Hepatocyte (in vitro differentiated cells): ENCODE data around the gene OR5D18. TPM values are rescaled to one million over a fixed set of nuclear protein-coding genes. Genes with fewer than 3 reads are reported as not detected.

Experiments
- DNase-seq: peaks from one replicate; pipeline ENCODE4 v3.0.0-alpha.2; 2016; ENCODE audit warnings: low spot score
- H2AFZ ChIP-seq: fragments of 200-600 bp; sonication (generic); 2 replicates; pipeline ENCODE4 v1.6.0; 2016; ENCODE audit warnings: antibody characterized with exemption, mild to moderate bottlenecking
- H3K27ac ChIP-seq: fragments of 200-600 bp; sonication (generic); 2 replicates; pipeline ENCODE4 v1.5.1; 2016; ENCODE audit warnings: mild to moderate bottlenecking
- H3K27me3 ChIP-seq: fragments of 200-600 bp; sonication (generic); 2 replicates; pipeline ENCODE4 v1.6.1; 2016
- H3K36me3 ChIP-seq: fragments of 200-600 bp; sonication (generic); replicated peaks from 2 replicates; pipeline ENCODE4 v1.5.1; 2016; ENCODE audit warnings: low read depth; ENCODE audit not compliant: insufficient read depth
- H3K4me1 ChIP-seq: fragments of 200-600 bp; sonication (generic); 2 replicates; pipeline ENCODE4 v1.5.1; 2016; ENCODE audit warnings: mild to moderate bottlenecking, moderate library complexity; ENCODE audit not compliant: insufficient read depth
- H3K4me2 ChIP-seq: fragments of 200-600 bp; sonication (generic); 2 replicates; pipeline ENCODE4 v1.6.0; 2016
- H3K4me3 ChIP-seq: fragments of 200-600 bp; sonication (generic); 2 replicates; pipeline ENCODE4 v1.5.1; 2016; ENCODE audit warnings: mild to moderate bottlenecking
- H3K79me2 ChIP-seq: fragments of 200-600 bp; sonication (generic); 2 replicates; pipeline ENCODE4 v1.6.0; 2017; ENCODE audit warnings: mild to moderate bottlenecking
- H3K9me2 ChIP-seq: fragments of 200-600 bp; sonication (generic); replicated peaks from 2 replicates; pipeline ENCODE4 v1.6.0; 2017; ENCODE audit warnings: mild to moderate bottlenecking; ENCODE audit not compliant: insufficient read depth
- H3K9me3 ChIP-seq: fragments of 200-600 bp; sonication (generic); 2 replicates; pipeline ENCODE4 v1.5.1; 2016; ENCODE audit warnings: low read depth, mild to moderate bottlenecking
- H4K20me1 ChIP-seq: fragments of 200-600 bp; sonication (generic); 2 replicates; pipeline ENCODE4 v1.6.0; 2016; ENCODE audit warnings: mild to moderate bottlenecking; ENCODE audit not compliant: insufficient read depth, poor library complexity, severe bottlenecking
- EZH2 ChIP-seq: fragments of 200-600 bp; sonication (generic); IDR thresholded peaks from 2 replicates; pipeline ENCODE4 v1.6.1; 2016; ENCODE audit warnings: antibody characterized with exemption, mild to moderate bottlenecking, borderline replicate concordance
- EZH2phosphoT487 ChIP-seq: fragments of 200-600 bp; sonication (generic); IDR thresholded peaks from one replicate; pipeline ENCODE4 v1.6.1; 2018; ENCODE audit warnings: antibody characterized with exemption, mild to moderate bottlenecking, low read depth, moderate library complexity; ENCODE audit not compliant: unreplicated experiment, severe bottlenecking
- WGBS: methylation state at CpG from one replicate; pipeline ENCODE4 v1.1.6; 2016; ENCODE audit warnings: low lambda C conversion rate; ENCODE audit errors: missing lambda C conversion rate; 5-methylcytosine and 5-hydroxymethylcytosine counted together
- polyA plus RNA-seq: library from polyadenylated mRNA; unstranded; fragments of >200 nt; fragmentation: Nextera tagmentation; extraction: Ambion mirVana; gene quantifications from 2 replicates; pipeline ENCODE4 v1.2.1, GENCODE V29; 2016
- total RNA-seq: library from RNA; depleted of rRNA; stranded (reverse); fragments of >200 nt; gene quantifications from 2 replicates; pipeline ENCODE4 v1.2.3, GENCODE V29; 2014
- TF ChIP-seq, protein P1 (sequence below): fragments of 200-600 bp; sonication (generic); IDR thresholded peaks from 2 replicates; pipeline ENCODE4 v1.5.1; 2016; ENCODE audit warnings: antibody characterized with exemption, mild to moderate bottlenecking; ENCODE audit not compliant: poor library complexity

OR5D18 gene
- total and polyA plus RNA-seq, 2 experiments from 2014 or later, result not detected

GRCh38 chr11:55795256-55795655, 24.2 kb upstream of the OR5D18 start, which contains the start of gene OR5D14:
OR5D14 (plus strand) TSS chr11:55795556; CDS start chr11:55795556, 0 bp downstream.
- Histone ChIP-seq H4K20me1 (no peaks in the 10 kb centered on the region), H2AFZ (no peak within 1 kb of the TSS), H3K9me2 (no peaks in the 10 kb centered on the region), H3K27me3 (no peaks in the 10 kb centered on the region), H3K36me3 (no peaks in the 10 kb centered on the region), H3K27ac (no peak within 1 kb of the TSS), H3K4me1 (no peaks in the 10 kb centered on the region), H3K4me3 (no peak within 1 kb of the TSS), H3K4me2 (no peak within 1 kb of the TSS), H3K79me2 (no peaks in the 10 kb centered on the region), H3K9me3 (no peaks in the 10 kb centered on the region)
- no peak for TF ChIP-seq EZH2phosphoT487
- TF ChIP-seq, protein P1, sequence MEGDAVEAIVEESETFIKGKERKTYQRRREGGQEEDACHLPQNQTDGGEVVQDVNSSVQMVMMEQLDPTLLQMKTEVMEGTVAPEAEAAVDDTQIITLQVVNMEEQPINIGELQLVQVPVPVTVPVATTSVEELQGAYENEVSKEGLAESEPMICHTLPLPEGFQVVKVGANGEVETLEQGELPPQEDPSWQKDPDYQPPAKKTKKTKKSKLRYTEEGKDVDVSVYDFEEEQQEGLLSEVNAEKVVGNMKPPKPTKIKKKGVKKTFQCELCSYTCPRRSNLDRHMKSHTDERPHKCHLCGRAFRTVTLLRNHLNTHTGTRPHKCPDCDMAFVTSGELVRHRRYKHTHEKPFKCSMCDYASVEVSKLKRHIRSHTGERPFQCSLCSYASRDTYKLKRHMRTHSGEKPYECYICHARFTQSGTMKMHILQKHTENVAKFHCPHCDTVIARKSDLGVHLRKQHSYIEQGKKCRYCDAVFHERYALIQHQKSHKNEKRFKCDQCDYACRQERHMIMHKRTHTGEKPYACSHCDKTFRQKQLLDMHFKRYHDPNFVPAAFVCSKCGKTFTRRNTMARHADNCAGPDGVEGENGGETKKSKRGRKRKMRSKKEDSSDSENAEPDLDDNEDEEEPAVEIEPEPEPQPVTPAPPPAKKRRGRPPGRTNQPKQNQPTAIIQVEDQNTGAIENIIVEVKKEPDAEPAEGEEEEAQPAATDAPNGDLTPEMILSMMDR, result no peak
- TF ChIP-seq EZH2, result no peak
- DNase-seq, result no peak

GRCh38 chr11:55806248-55806647, 13.2 kb upstream of the OR5D18 start:
- no peak for TF ChIP-seq EZH2
- Histone ChIP-seq H3K79me2 (no peaks in the 10 kb centered on the region), H3K9me2 (no peaks in the 10 kb centered on the region), H3K4me3 (no peak overlapping the region), H3K4me2 (no peak overlapping the region), H4K20me1 (no peaks in the 10 kb centered on the region), H3K27ac (no peak overlapping the region), H3K27me3 (no peaks in the 10 kb centered on the region), H3K4me1 (no peaks in the 10 kb centered on the region), H3K9me3 (peaks cover 3% of the 10 kb centered on the region), H3K36me3 (no peaks in the 10 kb centered on the region), H2AFZ (no peak overlapping the region)
- DNase-seq, result no peak
- 90% methylated on average over 1 of the region's 1 CpG for WGBS

GRCh38 chr11:55811067-55811466, 8.4 kb upstream of the OR5D18 start, which contains the start of gene OR5L1:
OR5L1 (plus strand) TSS chr11:55811367; CDS start chr11:55811467, 100 bp downstream.
- Histone ChIP-seq H3K9me2 (no peaks in the 10 kb centered on the region), H3K4me1 (no peaks in the 10 kb centered on the region), H3K9me3 (no peaks in the 10 kb centered on the region), H3K27me3 (no peaks in the 10 kb centered on the region), H2AFZ (no peak within 1 kb of the TSS), H3K79me2 (no peaks in the 10 kb centered on the region), H4K20me1 (no peaks in the 10 kb centered on the region), H3K27ac (no peak within 1 kb of the TSS), H3K4me2 (no peak within 1 kb of the TSS), H3K36me3 (no peaks in the 10 kb centered on the region), H3K4me3 (no peak within 1 kb of the TSS)
- no peak for TF ChIP-seq EZH2
- no peak for TF ChIP-seq EZH2phosphoT487
- TF ChIP-seq, protein P1, result no peak
- DNase-seq, result no peak
- 74% methylated on average over 1 of the region's 1 CpG for WGBS

- Histone ChIP-seq H3K27me3 (no peaks in the 10 kb centered on the region), H3K4me3 (no peak within 1 kb of the TSS), H4K20me1 (no peaks in the 10 kb centered on the region), H3K27ac (no peak within 1 kb of the TSS), H3K79me2 (no peaks in the 10 kb centered on the region), H2AFZ (no peak within 1 kb of the TSS), H3K9me3 (no peaks in the 10 kb centered on the region), H3K36me3 (no peaks in the 10 kb centered on the region), H3K4me2 (no peak within 1 kb of the TSS), H3K9me2 (no peaks in the 10 kb centered on the region), H3K4me1 (no peaks in the 10 kb centered on the region)
- no peak for DNase-seq
- TF ChIP-seq EZH2phosphoT487, result no peak
Measured at GRCh38 chr11:55826919-55827318, 7.5 kb downstream of the OR5D18 start, which contains the start of gene OR5L2. OR5L2 (plus strand) TSS chr11:55827219; CDS start chr11:55827219, 0 bp downstream.
